A549 treated with AZD9567 at 1 μM for 4 hours (cell line): Measurements from ENCODE around the gene OR10H2. TPM values are rescaled to one million over a fixed set of nuclear protein-coding genes. Genes with fewer than 3 reads are reported as not detected.

ENCODE experiments used
- total RNA-seq: library from RNA; stranded (reverse); fragments of 200-300 nt; extraction: Qiagen RNA extraction; gene quantifications from 5 replicates; pipeline ENCODE4 v1.2.3, GENCODE V29; 2022; ENCODE audit not compliant: insufficient read depth

Gene OR10H2
- total RNA-seq: not detected in 5 replicates

GRCh38 chr19:15727724-15728123 lies at the start of gene OR10H2:
Gene OR10H2 (plus strand): TSS chr19:15728024. CDS start chr19:15728044, 20 bp downstream.

GRCh38 chr19:15737722-15738121 lies 9.9 kb downstream of the OR10H2 start, which contains the start of gene OR10H3:
Gene OR10H3 (plus strand): TSS chr19:15737985. CDS start chr19:15741393, 3,408 bp downstream.

Other genes with a start within 250 kb of the OR10H2 start
- not detected in 5 replicates for gene PGLYRP2, start 248.5 kb upstream of the OR10H2 start, total RNA-seq
- gene CYP4F22, start 219.5 kb upstream of the OR10H2 start, total RNA-seq: 0.09 to 1.6 TPM (median 0.17 TPM) in 5 replicates
- not detected in 5 replicates for gene CYP4F8, start 112.8 kb upstream of the OR10H2 start, total RNA-seq
- 1.1 to 3.6 TPM (median 3.1 TPM) in 5 replicates for gene CYP4F3, start 87.1 kb upstream of the OR10H2 start, total RNA-seq
- gene CYP4F12, start 54.9 kb upstream of the OR10H2 start, total RNA-seq: 1.4 to 1.7 TPM (median 1.6 TPM) in 4 of 5 replicates, not detected in the other
- not detected in 5 replicates for gene OR10H3, start 10.0 kb downstream of the OR10H2 start, total RNA-seq
- not detected in 5 replicates for gene OR10H5, start 59.6 kb downstream of the OR10H2 start, total RNA-seq
- not detected in 5 replicates for gene OR10H1, start 87.6 kb downstream of the OR10H2 start, total RNA-seq
- gene CYP4F2, start 170.1 kb downstream of the OR10H2 start, total RNA-seq: 0.07 to 0.31 TPM (median 0.16 TPM) in 3 of 5 replicates, not detected in the others
- 4.4 to 7.3 TPM (median 4.7 TPM) in 5 replicates for gene CYP4F11, start 206.5 kb downstream of the OR10H2 start, total RNA-seq
- not detected in 5 replicates for gene OR10H4, start 221.0 kb downstream of the OR10H2 start, total RNA-seq